D721Med (cell line): Measurements from ENCODE around the gene FGR.

Experiments used
- DNase-seq: peaks from one replicate; pipeline ENCODE4 v3.0.0; 2011; ENCODE audit warnings: low spot score; ENCODE audit not compliant: insufficient read length
- FAIRE-seq: peaks from 2 replicates; lab custom pipeline; 2011; peaks lifted over from hg19 to GRCh38; lab: Jason Lieb, UNC
- TF ChIP-seq, protein P1 (sequence below): IDR thresholded peaks from 2 replicates; pipeline ENCODE4 v1.5.1; 2012; ENCODE audit warnings: mild to moderate bottlenecking, control low read depth; ENCODE audit not compliant: insufficient read depth; ENCODE audit errors: missing control alignments

The FGR gene

DNA sequence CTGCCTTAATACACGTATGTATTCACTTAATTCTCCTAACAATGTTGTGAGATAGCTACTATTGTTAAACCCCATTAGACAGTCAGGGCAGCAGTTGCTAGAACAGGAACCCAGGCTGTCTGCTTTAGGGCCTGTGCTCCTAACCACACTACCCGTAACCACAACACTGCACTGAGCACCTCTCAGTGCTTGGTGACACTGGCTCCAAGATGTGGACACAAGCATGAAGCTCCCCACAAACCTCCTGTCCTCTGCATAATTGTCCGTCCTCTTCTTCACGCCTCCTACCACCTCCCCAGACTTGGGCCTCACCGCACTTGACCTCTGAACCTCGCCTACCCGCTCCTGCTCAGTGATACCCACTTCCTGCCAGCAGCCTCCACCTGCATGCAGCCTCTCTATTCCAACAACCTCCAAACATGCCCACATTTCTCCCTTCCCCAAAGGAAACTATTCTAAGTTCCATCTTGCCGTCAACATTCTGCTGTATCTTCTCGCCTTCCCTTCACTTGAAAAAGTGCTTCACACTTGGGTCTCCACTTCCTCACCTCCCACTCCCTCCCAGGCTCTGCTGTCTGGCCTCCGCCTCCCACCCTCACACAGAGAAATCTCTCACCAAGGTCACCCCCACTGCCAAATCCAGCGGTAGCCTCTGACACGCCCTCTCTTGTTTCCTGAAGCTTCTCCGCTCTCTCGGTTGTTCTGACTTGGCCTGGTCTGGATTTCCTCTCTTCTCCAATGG, 16.5 kb downstream of the FGR start:
- no peak for FAIRE-seq
- TF ChIP-seq, protein P1, sequence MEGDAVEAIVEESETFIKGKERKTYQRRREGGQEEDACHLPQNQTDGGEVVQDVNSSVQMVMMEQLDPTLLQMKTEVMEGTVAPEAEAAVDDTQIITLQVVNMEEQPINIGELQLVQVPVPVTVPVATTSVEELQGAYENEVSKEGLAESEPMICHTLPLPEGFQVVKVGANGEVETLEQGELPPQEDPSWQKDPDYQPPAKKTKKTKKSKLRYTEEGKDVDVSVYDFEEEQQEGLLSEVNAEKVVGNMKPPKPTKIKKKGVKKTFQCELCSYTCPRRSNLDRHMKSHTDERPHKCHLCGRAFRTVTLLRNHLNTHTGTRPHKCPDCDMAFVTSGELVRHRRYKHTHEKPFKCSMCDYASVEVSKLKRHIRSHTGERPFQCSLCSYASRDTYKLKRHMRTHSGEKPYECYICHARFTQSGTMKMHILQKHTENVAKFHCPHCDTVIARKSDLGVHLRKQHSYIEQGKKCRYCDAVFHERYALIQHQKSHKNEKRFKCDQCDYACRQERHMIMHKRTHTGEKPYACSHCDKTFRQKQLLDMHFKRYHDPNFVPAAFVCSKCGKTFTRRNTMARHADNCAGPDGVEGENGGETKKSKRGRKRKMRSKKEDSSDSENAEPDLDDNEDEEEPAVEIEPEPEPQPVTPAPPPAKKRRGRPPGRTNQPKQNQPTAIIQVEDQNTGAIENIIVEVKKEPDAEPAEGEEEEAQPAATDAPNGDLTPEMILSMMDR: no peak
- DNase-seq: no peak

DNA sequence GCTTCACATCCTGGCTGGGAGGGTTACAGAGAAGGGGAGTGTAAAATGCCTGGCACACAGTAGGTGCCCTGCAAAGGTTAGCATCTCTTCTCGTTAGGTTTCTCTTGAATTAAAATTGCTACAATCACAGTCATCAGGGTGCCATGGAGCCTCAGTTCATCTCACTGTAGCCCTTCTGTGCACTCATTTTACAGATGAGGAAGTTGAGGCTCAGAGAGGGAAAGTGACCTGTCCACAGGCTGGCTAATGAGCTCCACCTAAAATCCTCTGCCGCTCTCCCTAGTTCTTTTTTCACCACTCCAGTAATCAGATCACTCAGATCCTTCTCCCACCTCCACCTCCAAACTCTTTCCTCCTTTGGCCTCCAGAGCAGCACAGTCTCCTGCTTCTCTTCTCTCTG, 17.6 kb downstream of the FGR start:
- DNase-seq (no peak), FAIRE-seq (no peak)
- TF ChIP-seq, protein P1: no peak

DNA sequence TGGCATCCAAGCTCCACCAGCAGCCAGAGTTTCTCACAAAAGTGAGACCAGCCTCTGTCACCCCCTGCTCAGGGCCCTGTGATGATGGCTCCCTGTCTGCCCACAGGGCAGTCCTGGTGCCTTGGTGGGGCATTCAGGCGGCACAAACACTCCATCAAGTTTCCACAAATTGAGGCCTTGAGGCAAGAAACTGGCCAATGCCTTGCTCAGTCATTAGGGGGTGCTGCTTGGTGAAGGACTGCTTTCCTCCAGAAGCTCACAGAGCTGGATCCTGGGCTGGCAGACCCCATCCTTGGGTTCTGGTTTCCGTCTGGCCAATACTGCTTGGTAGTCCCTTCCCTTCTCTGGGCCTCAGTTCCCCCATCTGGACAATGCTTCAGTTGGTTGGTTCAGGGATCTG, 18.5 kb downstream of the FGR start:
- DNase-seq (no peak), FAIRE-seq (no peak)
- TF ChIP-seq, protein P1: no peak

GRCh38 chr1:27615346-27616192, 19.4 kb downstream of the FGR start:
- FAIRE-seq (no peak), DNase-seq (no peak)
- TF ChIP-seq, protein P1: no peak

DNA sequence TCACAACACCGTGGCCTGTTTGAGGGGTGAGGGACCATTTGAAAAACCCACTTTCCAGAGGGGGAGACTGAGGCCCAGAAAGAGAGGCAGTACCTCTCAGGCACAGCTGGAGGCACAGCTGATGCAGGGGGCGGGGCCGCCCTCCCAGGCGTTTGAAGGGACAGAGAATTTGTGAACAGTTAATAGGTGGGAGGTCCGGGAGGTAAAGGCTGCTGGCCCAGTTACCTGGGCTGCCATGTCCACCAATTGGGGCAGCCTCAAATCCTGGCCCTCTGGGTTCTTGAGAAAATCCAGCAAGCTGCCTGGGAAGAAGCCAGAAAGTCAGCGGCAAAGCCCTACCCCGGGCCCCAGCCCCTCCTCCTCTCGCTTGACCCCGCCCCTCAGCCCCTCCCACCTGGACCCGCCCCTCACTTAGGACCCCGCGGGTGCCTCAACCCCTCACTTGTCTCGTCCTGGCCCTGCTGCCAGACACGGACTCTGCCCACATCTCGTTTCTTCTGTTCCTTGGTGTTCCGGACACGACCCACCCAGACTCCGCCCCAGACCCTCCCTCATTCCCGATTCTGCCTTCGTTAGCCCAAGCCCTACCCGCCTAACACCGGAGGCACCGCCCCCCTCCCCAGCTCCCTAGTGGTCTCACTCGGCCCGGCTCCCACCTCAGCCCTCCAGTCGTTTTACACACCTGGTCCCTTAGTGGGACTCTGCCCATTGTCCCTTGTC, 20.2 kb downstream of the FGR start:
- DNase-seq (no peak), FAIRE-seq (no peak)
- TF ChIP-seq, protein P1: no peak

DNA sequence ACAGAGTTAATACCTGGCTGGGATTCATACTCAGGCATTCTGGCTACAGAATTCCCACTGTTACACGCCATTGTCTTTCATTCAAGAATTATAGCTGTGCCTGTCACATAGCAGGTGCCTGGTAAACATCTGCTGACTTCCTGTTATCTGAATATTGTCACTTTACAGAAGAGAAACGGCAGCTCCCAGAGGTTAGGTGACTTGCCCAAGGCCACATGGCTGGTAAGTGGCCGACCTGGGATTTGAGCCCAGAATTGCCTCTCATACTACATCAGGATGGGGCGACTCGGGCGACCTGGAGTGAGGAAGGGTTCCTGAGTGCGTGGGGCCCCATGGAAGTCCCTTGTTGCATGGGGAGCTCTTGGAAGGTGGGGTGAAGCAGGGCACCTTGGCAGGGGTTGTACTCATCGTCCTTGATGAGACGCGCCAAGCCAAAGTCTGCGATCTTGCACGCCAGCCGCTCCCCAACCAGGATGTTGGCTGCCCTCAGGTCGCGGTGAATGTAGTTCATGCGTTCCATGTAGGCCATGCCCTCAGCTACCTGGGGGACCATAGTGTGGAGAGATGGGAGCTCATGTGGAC, 20.9 kb downstream of the FGR start:
- DNase-seq: no peak
- no peak for FAIRE-seq
- TF ChIP-seq, protein P1: no peak
